Osteoblast (primary cell): ENCODE results near the gene DMD. TPM values are rescaled to one million over a fixed set of nuclear protein-coding genes. Genes with fewer than 3 reads are reported as not detected.

ENCODE experiments used
- DNase-seq: peaks from one replicate; pipeline ENCODE4 v3.0.0; 2011; ENCODE audit warnings: low spot score, mixed read lengths; ENCODE audit not compliant: insufficient read length; ENCODE audit errors: missing footprints
- H2AFZ ChIP-seq: 2 replicates; pipeline ENCODE4 v1.6.0; 2011; ENCODE audit warnings: mild to moderate bottlenecking, low read length
- H3K27ac ChIP-seq: 2 replicates; pipeline ENCODE4 v1.5.1; 2011; ENCODE audit warnings: mild to moderate bottlenecking, low read depth, low read length, moderate library complexity
- H3K27me3 ChIP-seq: 2 replicates; pipeline ENCODE4 v1.6.0; 2012; ENCODE audit warnings: mild to moderate bottlenecking, control low read depth, inconsistent platforms, low read length, moderate library complexity; ENCODE audit not compliant: insufficient read depth
- H3K36me3 ChIP-seq: 2 replicates; pipeline ENCODE4 v1.5.1; 2011; ENCODE audit warnings: mild to moderate bottlenecking, low read length, control low read depth, moderate library complexity; ENCODE audit not compliant: insufficient read depth
- H3K4me1 ChIP-seq: 2 replicates; pipeline ENCODE4 v1.5.1; 2011; ENCODE audit warnings: mild to moderate bottlenecking, low read length, control low read depth, moderate library complexity; ENCODE audit not compliant: insufficient read depth
- H3K4me2 ChIP-seq: 2 replicates; pipeline ENCODE4 v1.6.0; 2011; ENCODE audit warnings: mild to moderate bottlenecking, low read length; ENCODE audit not compliant: insufficient read depth
- H3K4me3 ChIP-seq: fragments of 200-600 bp; sonication (generic); 3 replicates; pipeline ENCODE4 v1.5.1; 2012; ENCODE audit warnings: mild to moderate bottlenecking, low read length, inconsistent platforms; ENCODE audit not compliant: insufficient read depth
- H3K79me2 ChIP-seq: 2 replicates; pipeline ENCODE4 v1.6.0; 2012; ENCODE audit warnings: mild to moderate bottlenecking, low read length, control low read depth, inconsistent platforms; ENCODE audit not compliant: insufficient read depth
- H3K9me3 ChIP-seq: 2 replicates; pipeline ENCODE4 v1.5.1; 2011; ENCODE audit warnings: low read depth, low read length, control low read depth
- H4K20me1 ChIP-seq: 2 replicates; pipeline ENCODE4 v1.6.0; 2012; ENCODE audit warnings: mild to moderate bottlenecking, low read length, control low read depth; ENCODE audit not compliant: insufficient read depth
- total RNA-seq: library from RNA; depleted of rRNA; stranded (reverse); fragments of >200 nt; gene quantifications from 2 replicates; pipeline ENCODE4 v1.2.3, GENCODE V29; 2012
- TF ChIP-seq, protein P1 (sequence below): IDR thresholded peaks from 2 replicates; pipeline ENCODE4 v1.5.1; 2011; ENCODE audit warnings: mild to moderate bottlenecking, low read depth, low read length, moderate library complexity; ENCODE audit errors: extremely low read depth

Gene DMD
- total RNA-seq, 1 donor = 12.7 TPM

DNA sequence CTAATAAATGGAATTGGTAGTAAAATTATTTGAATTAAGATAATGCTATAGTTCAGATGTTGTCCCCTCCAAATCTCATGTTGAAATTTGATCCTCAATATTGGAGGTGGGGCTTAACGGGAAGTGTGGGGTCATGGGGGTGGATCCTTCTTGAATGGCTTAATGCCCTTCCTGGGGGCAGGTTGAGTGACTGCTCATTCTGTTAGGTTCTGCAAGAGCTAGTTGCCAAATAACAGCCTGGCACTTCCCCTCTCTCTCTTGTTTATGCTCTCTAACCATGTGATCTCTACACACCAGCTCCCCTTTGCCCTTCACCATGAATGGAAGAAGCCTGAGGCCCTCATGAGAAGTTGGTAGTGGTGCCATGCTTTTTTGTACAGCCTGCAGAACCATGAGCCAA lies 1414.7 kb downstream of the DMD start:
- Histone ChIP-seq H3K4me2 (no peak overlapping the region), H3K27me3 (no peaks in the 10 kb centered on the region), H4K20me1 (no peaks in the 10 kb centered on the region), H3K9me3 (no peaks in the 10 kb centered on the region), H3K36me3 (no peaks in the 10 kb centered on the region), H3K4me3 (no peak overlapping the region), H3K27ac (no peak overlapping the region), H3K79me2 (no peaks in the 10 kb centered on the region), H3K4me1 (no peaks in the 10 kb centered on the region), H2AFZ (no peak overlapping the region)
- TF ChIP-seq, protein P1, sequence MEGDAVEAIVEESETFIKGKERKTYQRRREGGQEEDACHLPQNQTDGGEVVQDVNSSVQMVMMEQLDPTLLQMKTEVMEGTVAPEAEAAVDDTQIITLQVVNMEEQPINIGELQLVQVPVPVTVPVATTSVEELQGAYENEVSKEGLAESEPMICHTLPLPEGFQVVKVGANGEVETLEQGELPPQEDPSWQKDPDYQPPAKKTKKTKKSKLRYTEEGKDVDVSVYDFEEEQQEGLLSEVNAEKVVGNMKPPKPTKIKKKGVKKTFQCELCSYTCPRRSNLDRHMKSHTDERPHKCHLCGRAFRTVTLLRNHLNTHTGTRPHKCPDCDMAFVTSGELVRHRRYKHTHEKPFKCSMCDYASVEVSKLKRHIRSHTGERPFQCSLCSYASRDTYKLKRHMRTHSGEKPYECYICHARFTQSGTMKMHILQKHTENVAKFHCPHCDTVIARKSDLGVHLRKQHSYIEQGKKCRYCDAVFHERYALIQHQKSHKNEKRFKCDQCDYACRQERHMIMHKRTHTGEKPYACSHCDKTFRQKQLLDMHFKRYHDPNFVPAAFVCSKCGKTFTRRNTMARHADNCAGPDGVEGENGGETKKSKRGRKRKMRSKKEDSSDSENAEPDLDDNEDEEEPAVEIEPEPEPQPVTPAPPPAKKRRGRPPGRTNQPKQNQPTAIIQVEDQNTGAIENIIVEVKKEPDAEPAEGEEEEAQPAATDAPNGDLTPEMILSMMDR = no peak
- DNase-seq = no peak

DNA sequence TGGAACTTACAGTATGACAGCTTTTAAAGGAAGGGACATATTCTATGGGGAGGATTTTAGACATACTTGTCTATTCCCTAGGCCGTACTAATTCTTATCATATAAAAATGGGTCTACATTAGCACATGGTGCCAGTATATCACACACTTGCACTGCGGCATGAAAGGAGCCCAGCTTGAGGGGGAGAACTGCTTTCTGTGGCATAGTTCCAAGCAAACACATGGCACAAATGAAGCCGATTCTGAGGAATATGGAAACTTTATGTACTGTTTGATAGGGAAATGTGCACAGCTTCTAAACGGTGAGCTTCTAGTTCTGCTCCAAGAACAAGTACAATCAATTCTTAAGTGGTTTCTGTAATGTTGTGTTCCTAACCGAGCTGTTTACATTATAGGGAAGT lies 1463.9 kb downstream of the DMD start:
- Histone ChIP-seq H3K4me2 (no peak overlapping the region), H3K79me2 (no peaks in the 10 kb centered on the region), H3K27ac (no peak overlapping the region), H3K9me3 (no peaks in the 10 kb centered on the region), H3K36me3 (no peaks in the 10 kb centered on the region), H3K4me1 (no peaks in the 10 kb centered on the region), H3K27me3 (no peaks in the 10 kb centered on the region), H3K4me3 (no peak overlapping the region), H2AFZ (no peak overlapping the region), H4K20me1 (no peaks in the 10 kb centered on the region)
- TF ChIP-seq, protein P1 = no peak
- DNase-seq = no peak

DNA sequence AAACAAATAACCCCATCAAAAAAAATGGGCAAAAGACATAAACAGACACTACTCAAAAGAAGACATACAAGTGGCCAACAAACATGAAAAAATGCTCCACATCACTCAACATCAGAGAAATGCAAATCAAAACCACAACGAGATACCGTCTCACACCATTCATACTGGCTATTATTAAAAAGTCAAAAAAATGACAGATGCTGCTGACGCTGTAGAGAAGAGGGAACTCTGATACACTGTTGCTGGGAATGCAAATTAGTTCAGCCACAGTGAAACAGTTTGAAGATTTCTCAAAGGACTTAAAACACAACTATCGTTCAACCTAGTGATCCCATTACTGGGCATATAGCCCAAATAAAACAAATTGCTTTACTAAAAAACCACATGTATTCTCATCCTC lies 1468.3 kb downstream of the DMD start:
- no peaks in the 10 kb centered on the region for H3K36me3 ChIP-seq
- TF ChIP-seq, protein P1 = no peak
- H2AFZ ChIP-seq = no peak overlapping the region
- no peak overlapping the region for H3K27ac ChIP-seq
- H3K4me1 ChIP-seq = no peaks in the 10 kb centered on the region
- H3K79me2 ChIP-seq = no peaks in the 10 kb centered on the region
- no peak overlapping the region for H3K4me3 ChIP-seq
- H4K20me1 ChIP-seq = no peaks in the 10 kb centered on the region
- DNase-seq = no peak
- H3K9me3 ChIP-seq = no peaks in the 10 kb centered on the region
- H3K27me3 ChIP-seq = no peaks in the 10 kb centered on the region
- H3K4me2 ChIP-seq = no peak overlapping the region

DNA sequence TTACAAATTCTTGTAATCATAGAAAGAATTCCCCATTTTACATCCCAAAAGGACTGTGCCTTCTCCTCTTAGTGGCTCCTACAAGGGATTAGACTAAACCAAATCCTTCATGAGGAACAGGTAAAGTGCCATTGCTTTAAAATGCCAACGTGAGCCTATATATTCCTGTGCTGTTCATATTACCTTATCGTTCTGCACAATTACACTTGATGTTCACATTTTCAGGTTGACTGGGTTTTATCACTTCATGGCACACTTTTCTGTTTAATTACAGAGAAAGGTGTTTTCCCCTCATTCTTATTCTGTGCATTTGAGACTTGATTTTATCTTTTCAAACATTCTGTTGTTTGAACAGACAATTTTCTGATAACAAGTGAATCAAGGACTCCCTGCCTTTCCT lies 1493.9 kb downstream of the DMD start:
- Histone ChIP-seq H3K27ac (no peak overlapping the region), H3K4me3 (no peak overlapping the region), H2AFZ (no peak overlapping the region), H3K79me2 (no peaks in the 10 kb centered on the region), H3K36me3 (no peaks in the 10 kb centered on the region), H3K9me3 (no peaks in the 10 kb centered on the region), H3K4me1 (no peaks in the 10 kb centered on the region), H3K4me2 (no peak overlapping the region), H4K20me1 (no peaks in the 10 kb centered on the region), H3K27me3 (no peaks in the 10 kb centered on the region)
- no peak for DNase-seq
- TF ChIP-seq, protein P1 = no peak
